CD4-positive, CD25-positive, alpha-beta regulatory T cell (primary cell): ENCODE results near the gene PPP1R14B. TPM values are rescaled to one million over a fixed set of nuclear protein-coding genes. Genes with fewer than 3 reads are reported as not detected.
A peak's percentile ranks its signal among the peaks of the same experiment; 100 is the strongest.

Source experiments
- ATAC-seq, 2 donors: fragments of 150-1000 bp; cut with Tn5 transposase; one replicate each; pipeline ENCODE4 v1.10.0; 2021; ENCODE audit warnings: low read depth in 2 of 2, moderate number of reproducible peaks in 2 of 2, moderate library complexity in 1 of 2
- DNase-seq, 3 donors: peaks; one replicate each; pipeline versions ENCODE4 v3.0.0 to v3.0.0-alpha.2; 2012 to 2022; ENCODE audit warnings: mixed read lengths in 1 of 3
- H3K27ac ChIP-seq: one replicate; pipeline ENCODE4 v1.7.0; 2013; ENCODE audit warnings: mild to moderate bottlenecking, low read length; ENCODE audit not compliant: insufficient read depth, poor library complexity, severe bottlenecking
- H3K27me3 ChIP-seq: one replicate; pipeline ENCODE4 v1.7.0; 2013; ENCODE audit warnings: low read length; ENCODE audit not compliant: control insufficient read depth, insufficient read depth
- H3K36me3 ChIP-seq: one replicate; pipeline ENCODE4 v1.7.0; 2013; ENCODE audit warnings: mild to moderate bottlenecking, low read length, moderate library complexity; ENCODE audit not compliant: control insufficient read depth, insufficient read depth
- H3K4me1 ChIP-seq: 2 replicates; pipeline ENCODE4 v1.7.0; 2013; ENCODE audit warnings: mild to moderate bottlenecking, low read length; ENCODE audit not compliant: insufficient read depth, control insufficient read depth, poor library complexity, severe bottlenecking
- H3K4me3 ChIP-seq: one replicate; pipeline ENCODE4 v1.7.0; 2013; ENCODE audit warnings: low read depth, mild to moderate bottlenecking, low read length, moderate library complexity
- H3K9me3 ChIP-seq, 2 experiments: 1 replicate in 1 of 2; 2 replicates in 1 of 2; pipeline ENCODE4 v1.7.0; 2013; ENCODE audit warnings: low read length in 2 of 2, mild to moderate bottlenecking in 1 of 2, moderate library complexity in 1 of 2; ENCODE audit not compliant: control insufficient read depth in 2 of 2
- H3K27ac Mint-ChIP-seq, 3 donors: one replicate each; pipeline ENCODE4 v1.8.0; 2020 to 2022; ENCODE audit warnings: mild to moderate bottlenecking in 3 of 3, mixed read lengths in 3 of 3, moderate library complexity in 2 of 3
- H3K27me3 Mint-ChIP-seq: one replicate; pipeline ENCODE4 v1.8.0; 2022; ENCODE audit warnings: mild to moderate bottlenecking, mixed read lengths
- H3K36me3 Mint-ChIP-seq: one replicate; pipeline ENCODE4 v1.8.0; 2020; ENCODE audit warnings: mixed read lengths
- H3K4me1 Mint-ChIP-seq, 4 donors: one replicate each; pipeline ENCODE4 v1.8.0; 2020 to 2022; ENCODE audit warnings: mixed read lengths in 4 of 4, mild to moderate bottlenecking in 1 of 4
- H3K4me3 Mint-ChIP-seq, 4 donors: one replicate each; pipeline ENCODE4 v1.8.0; 2020 to 2022; ENCODE audit warnings: mild to moderate bottlenecking in 4 of 4, mixed read lengths in 4 of 4, moderate library complexity in 3 of 4
- H3K9me3 Mint-ChIP-seq, 7 donors: one replicate each; pipeline ENCODE4 v1.8.0; 2020 to 2022; ENCODE audit warnings: mixed read lengths in 7 of 7, mild to moderate bottlenecking in 3 of 7, moderate library complexity in 2 of 7
- polyA plus RNA-seq, 4 donors: library from polyadenylated mRNA; unstranded; fragments of 300-500 nt; fragmentation: Illumina TruSeq; gene quantifications; one replicate each; pipeline ENCODE4 v1.2.3, GENCODE V29; 2021
- total RNA-seq: library from RNA; stranded (reverse); gene quantifications from one replicate; pipeline ENCODE4 v1.2.3, GENCODE V29; 2022

PPP1R14B gene
- total and polyA plus RNA-seq, 5 donors from 2014 or later = 22.4 to 37.6 (median 26.2) TPM

- Histone ChIP-seq H3K4me1 (peaks cover 24% of the 10 kb centered on the region), H3K4me3 (no peak overlapping the region), H3K27ac (no peak overlapping the region), H3K27me3 (no peaks in the 10 kb centered on the region), H3K9me3 (no peaks in the 10 kb centered on the region), H3K36me3 (peaks cover 2% of the 10 kb centered on the region)
- Mint-ChIP-seq H3K4me3 (peak overlapping the region in 3 of 4 donors; percentile 54 to 68 (median 65)), H3K36me3 (no peaks in the 10 kb centered on the region), H3K4me1 (peaks cover 0 to 27% (median 6%) of the 10 kb centered on the region in 4 donors), H3K27ac (peak overlapping the region in 1 of 3 donors; percentile 3), H3K27me3 (no peaks in the 10 kb centered on the region), H3K9me3 (no peaks in the 10 kb centered on the region)
- no peak for ATAC-seq
- DNase-seq = no peak
Observed at GRCh38 chr11:64253481-64253880, 6.7 kb upstream of the PPP1R14B start.

GRCh38 chr11:64253043-64253442, 6.3 kb upstream of the PPP1R14B start:
- peaks cover 0 to under 1% (median 0%) of the 10 kb centered on the region in 7 donors for H3K9me3 Mint-ChIP-seq
- H3K4me1 Mint-ChIP-seq = peaks cover 0 to 27% (median 8%) of the 10 kb centered on the region in 4 donors
- no peak overlapping the region for H3K4me3 ChIP-seq
- no peaks in the 10 kb centered on the region for H3K36me3 ChIP-seq
- no peaks in the 10 kb centered on the region for H3K27me3 Mint-ChIP-seq
- H3K36me3 Mint-ChIP-seq = no peaks in the 10 kb centered on the region
- H3K4me3 Mint-ChIP-seq = peak overlapping the region in 3 of 4 donors; percentile 54 to 68 (median 65)
- H3K9me3 ChIP-seq = no peaks in the 10 kb centered on the region
- no peak overlapping the region for H3K27ac ChIP-seq
- H3K4me1 ChIP-seq = peaks cover 24% of the 10 kb centered on the region
- H3K27me3 ChIP-seq = no peaks in the 10 kb centered on the region
- no peak for DNase-seq
- ATAC-seq = no peak
- H3K27ac Mint-ChIP-seq = peak overlapping the region in 1 of 3 donors; percentile 3

- Mint-ChIP-seq H3K4me1 (peaks cover 0 to 29% (median 11%) of the 10 kb centered on the region in 4 donors), H3K4me3 (peak overlapping the region; percentile 77 to 92 (median 87)), H3K27ac (peak overlapping the region in 1 of 3 donors; percentile 36), H3K27me3 (no peaks in the 10 kb centered on the region), H3K36me3 (no peaks in the 10 kb centered on the region), H3K9me3 (peaks cover 0 to 2% (median 0%) of the 10 kb centered on the region in 7 donors)
- Histone ChIP-seq H3K36me3 (no peaks in the 10 kb centered on the region), H3K4me3 (no peak overlapping the region), H3K9me3 (no peaks in the 10 kb centered on the region), H3K27ac (no peak overlapping the region), H3K4me1 (peaks cover 31% of the 10 kb centered on the region), H3K27me3 (no peaks in the 10 kb centered on the region)
- DNase-seq = no peak
- no peak for ATAC-seq
Observed at GRCh38 chr11:64252003-64252872, 5.5 kb upstream of the PPP1R14B start.

GRCh38 chr11:64251753-64252002, 4.9 kb upstream of the PPP1R14B start:
- H3K27ac Mint-ChIP-seq = no peak overlapping the region
- Histone ChIP-seq H3K27me3 (no peaks in the 10 kb centered on the region), H3K36me3 (no peaks in the 10 kb centered on the region), H3K9me3 (no peaks in the 10 kb centered on the region), H3K27ac (no peak overlapping the region), H3K4me1 (peaks cover 36% of the 10 kb centered on the region), H3K4me3 (no peak overlapping the region)
- DNase-seq (peak in 1 of 3 donors; percentile 24), ATAC-seq (no peak)
- peaks cover 0 to 29% (median 11%) of the 10 kb centered on the region in 4 donors for H3K4me1 Mint-ChIP-seq
- no peaks in the 10 kb centered on the region for H3K36me3 Mint-ChIP-seq
- H3K9me3 Mint-ChIP-seq = peaks cover 0 to 2% (median 0%) of the 10 kb centered on the region in 7 donors
- H3K4me3 Mint-ChIP-seq = peak overlapping the region; percentile 77 to 92 (median 87)
- no peaks in the 10 kb centered on the region for H3K27me3 Mint-ChIP-seq

GRCh38 chr11:64251016-64251752, 4.4 kb upstream of the PPP1R14B start, which contains the start of gene PLCB3:
PLCB3 (plus strand) TSS chr11:64251530; CDS start chr11:64251650, 120 bp downstream.
- no peaks in the 10 kb centered on the region for H3K27me3 ChIP-seq
- DNase-seq = peak; percentile 40 to 59 (median 49)
- H3K36me3 Mint-ChIP-seq = no peaks in the 10 kb centered on the region
- peak; percentile 62 to 69 for ATAC-seq
- H3K4me3 Mint-ChIP-seq = peak within 1 kb of the TSS; percentile 86 to 94 (median 90)
- H3K36me3 ChIP-seq = no peaks in the 10 kb centered on the region
- H3K4me1 ChIP-seq = peaks cover 36% of the 10 kb centered on the region
- peaks cover 0 to 2% (median 0%) of the 10 kb centered on the region in 7 donors for H3K9me3 Mint-ChIP-seq
- no peaks in the 10 kb centered on the region for H3K27me3 Mint-ChIP-seq
- peak within 1 kb of the TSS in 2 of 3 donors; percentile 36 to 38 for H3K27ac Mint-ChIP-seq
- H3K27ac ChIP-seq = no peak within 1 kb of the TSS
- H3K4me1 Mint-ChIP-seq = peaks cover 0 to 29% (median 11%) of the 10 kb centered on the region in 4 donors
- H3K4me3 ChIP-seq = no peak within 1 kb of the TSS
- no peaks in the 10 kb centered on the region for H3K9me3 ChIP-seq

GRCh38 chr11:64250415-64251015, 3.8 kb upstream of the PPP1R14B start:
- peak overlapping the region in 3 of 4 donors; percentile 50 to 90 (median 86) for H3K4me3 Mint-ChIP-seq
- peaks cover 43% of the 10 kb centered on the region for H3K4me1 ChIP-seq
- H3K9me3 ChIP-seq = no peaks in the 10 kb centered on the region
- DNase-seq = no peak
- H3K27me3 ChIP-seq = no peaks in the 10 kb centered on the region
- no peak overlapping the region for H3K27ac ChIP-seq
- H3K27ac Mint-ChIP-seq = no peak overlapping the region
- peaks cover 0 to 2% (median 0%) of the 10 kb centered on the region in 7 donors for H3K9me3 Mint-ChIP-seq
- peaks cover 0 to 36% (median 13%) of the 10 kb centered on the region in 4 donors for H3K4me1 Mint-ChIP-seq
- no peaks in the 10 kb centered on the region for H3K36me3 Mint-ChIP-seq
- H3K36me3 ChIP-seq = no peaks in the 10 kb centered on the region
- no peaks in the 10 kb centered on the region for H3K27me3 Mint-ChIP-seq
- no peak overlapping the region for H3K4me3 ChIP-seq
- ATAC-seq = no peak

GRCh38 chr11:64249563-64250414, 3.0 kb upstream of the PPP1R14B start:
- Histone ChIP-seq H3K27me3 (no peaks in the 10 kb centered on the region), H3K9me3 (no peaks in the 10 kb centered on the region), H3K4me1 (peaks cover 50% of the 10 kb centered on the region), H3K27ac (no peak overlapping the region), H3K4me3 (no peak overlapping the region), H3K36me3 (no peaks in the 10 kb centered on the region)
- Mint-ChIP-seq H3K27ac (peak overlapping the region in 2 of 3 donors; percentile 56 to 69), H3K36me3 (no peaks in the 10 kb centered on the region), H3K4me3 (peak overlapping the region; percentile 55 to 90 (median 68)), H3K4me1 (peaks cover 0 to 43% (median 13%) of the 10 kb centered on the region in 4 donors), H3K27me3 (no peaks in the 10 kb centered on the region), H3K9me3 (peaks cover 0 to 2% (median 0%) of the 10 kb centered on the region in 7 donors)
- no peak for DNase-seq
- ATAC-seq = no peak
